ENCODE results near the gene CFAP54. TPM values are rescaled to one million over a fixed set of nuclear protein-coding genes. Genes with fewer than 3 reads are reported as not detected.

The CFAP54 gene
- total and polyA plus RNA-seq, 2 donors (not counting 1 experiment from before 2014, with no cell fraction given): 0.93 to 7.1 TPM

DNA sequence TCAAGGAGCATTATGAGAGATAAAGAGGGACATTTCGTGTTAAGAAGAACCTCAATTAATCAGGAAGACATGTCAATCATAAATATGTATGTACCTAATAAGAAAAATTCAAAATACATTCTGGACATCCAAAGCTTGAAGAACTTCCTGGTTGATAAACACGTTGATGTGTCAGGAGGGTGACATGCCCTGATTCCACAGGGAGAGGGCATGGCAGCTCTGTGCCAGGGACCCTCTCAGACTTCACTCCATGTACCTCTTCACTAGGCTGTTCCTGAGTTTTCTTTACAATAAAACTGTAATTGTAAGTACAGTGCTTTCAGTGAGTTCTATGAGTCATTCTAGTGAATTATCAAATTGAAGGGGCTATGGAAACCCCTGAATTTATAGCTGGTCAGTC lies 163.5 kb downstream of the CFAP54 start:
- DNase-seq (ENCODE audit: low read depth in 2 of 2): no peak
- H3K36me3 ChIP-seq (ENCODE audit: control insufficient read depth, insufficient read depth, low read length): no peaks in the 10 kb centered on the region
- H3K9me3 ChIP-seq (ENCODE audit: control insufficient read depth, insufficient read depth, low read depth, low read length): no peaks in the 10 kb centered on the region
- no peaks in the 10 kb centered on the region for H4K20me1 ChIP-seq (ENCODE audit: control insufficient read depth, extremely low read depth, insufficient read depth, low read length)
- H3K4me1 ChIP-seq (ENCODE audit: control insufficient read depth, extremely low read depth, insufficient read depth, low read length): no peaks in the 10 kb centered on the region
- H3K4me3 ChIP-seq (replicated peaks in 1 of 4; ENCODE audit: control extremely low read depth in 1 of 4, insufficient read depth in 1 of 4, low read depth in 3 of 4, low read length in 4 of 4): no peak overlapping the region
- no peak overlapping the region for H3K4me2 ChIP-seq (ENCODE audit: extremely low read depth, insufficient read depth, low read length)
- H3K27me3 ChIP-seq (ENCODE audit: control insufficient read depth, insufficient read depth, low read length): no peaks in the 10 kb centered on the region
- no peak overlapping the region for H2AFZ ChIP-seq (ENCODE audit: low read length)
- H3K79me2 ChIP-seq (ENCODE audit: control insufficient read depth, insufficient read depth, low read length): no peaks in the 10 kb centered on the region
- no peak overlapping the region for H3K9ac ChIP-seq (ENCODE audit: insufficient read depth, low read length)
- TF ChIP-seq, protein P1, sequence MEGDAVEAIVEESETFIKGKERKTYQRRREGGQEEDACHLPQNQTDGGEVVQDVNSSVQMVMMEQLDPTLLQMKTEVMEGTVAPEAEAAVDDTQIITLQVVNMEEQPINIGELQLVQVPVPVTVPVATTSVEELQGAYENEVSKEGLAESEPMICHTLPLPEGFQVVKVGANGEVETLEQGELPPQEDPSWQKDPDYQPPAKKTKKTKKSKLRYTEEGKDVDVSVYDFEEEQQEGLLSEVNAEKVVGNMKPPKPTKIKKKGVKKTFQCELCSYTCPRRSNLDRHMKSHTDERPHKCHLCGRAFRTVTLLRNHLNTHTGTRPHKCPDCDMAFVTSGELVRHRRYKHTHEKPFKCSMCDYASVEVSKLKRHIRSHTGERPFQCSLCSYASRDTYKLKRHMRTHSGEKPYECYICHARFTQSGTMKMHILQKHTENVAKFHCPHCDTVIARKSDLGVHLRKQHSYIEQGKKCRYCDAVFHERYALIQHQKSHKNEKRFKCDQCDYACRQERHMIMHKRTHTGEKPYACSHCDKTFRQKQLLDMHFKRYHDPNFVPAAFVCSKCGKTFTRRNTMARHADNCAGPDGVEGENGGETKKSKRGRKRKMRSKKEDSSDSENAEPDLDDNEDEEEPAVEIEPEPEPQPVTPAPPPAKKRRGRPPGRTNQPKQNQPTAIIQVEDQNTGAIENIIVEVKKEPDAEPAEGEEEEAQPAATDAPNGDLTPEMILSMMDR (conservative IDR thresholded peaks at IDR 0.05 in 1 of 2, IDR thresholded peaks at IDR 0.05 in 1 of 2; ENCODE audit: low read depth in 1 of 2, low read length in 2 of 2): no peak
- TF ChIP-seq EZH2 (IDR thresholded peaks at IDR 0.05; ENCODE audit: low read length, missing control alignments): no peak
- H3K27ac ChIP-seq (ENCODE audit: insufficient read depth, low read length): no peak overlapping the region

DNA sequence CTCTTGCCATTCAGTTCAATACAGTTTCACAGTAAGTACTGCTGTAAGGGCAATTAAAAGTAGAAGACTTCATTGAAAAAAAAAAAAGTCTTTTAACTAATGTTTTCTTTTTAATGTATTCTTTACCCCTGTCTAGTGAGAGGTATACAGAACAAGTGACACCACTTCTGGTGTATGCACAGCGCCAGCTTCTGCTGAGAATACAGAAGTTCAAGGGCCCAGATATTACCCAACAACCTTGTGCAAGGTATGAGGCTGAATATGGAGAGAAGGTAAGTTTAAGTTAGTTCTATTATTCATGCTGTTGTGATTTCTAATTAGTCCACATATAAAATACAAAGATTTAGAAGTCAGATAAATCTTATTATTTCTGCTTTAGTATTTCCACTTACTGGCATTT lies 168.7 kb downstream of the CFAP54 start:
- Histone ChIP-seq H3K9ac (ENCODE audit: insufficient read depth, low read length) (no peak overlapping the region), H3K9me3 (ENCODE audit: control insufficient read depth, insufficient read depth, low read depth, low read length) (no peaks in the 10 kb centered on the region), H3K36me3 (ENCODE audit: control insufficient read depth, insufficient read depth, low read length) (no peaks in the 10 kb centered on the region), H3K4me3 (replicated peaks in 1 of 4; ENCODE audit: control extremely low read depth in 1 of 4, insufficient read depth in 1 of 4, low read depth in 3 of 4, low read length in 4 of 4) (no peak overlapping the region), H3K27ac (ENCODE audit: insufficient read depth, low read length) (no peak overlapping the region), H2AFZ (ENCODE audit: low read length) (no peak overlapping the region), H3K79me2 (ENCODE audit: control insufficient read depth, insufficient read depth, low read length) (no peaks in the 10 kb centered on the region), H4K20me1 (ENCODE audit: control insufficient read depth, extremely low read depth, insufficient read depth, low read length) (no peaks in the 10 kb centered on the region), H3K4me1 (ENCODE audit: control insufficient read depth, extremely low read depth, insufficient read depth, low read length) (no peaks in the 10 kb centered on the region), H3K27me3 (ENCODE audit: control insufficient read depth, insufficient read depth, low read length) (no peaks in the 10 kb centered on the region), H3K4me2 (ENCODE audit: extremely low read depth, insufficient read depth, low read length) (no peak overlapping the region)
- no peak for TF ChIP-seq EZH2 (IDR thresholded peaks at IDR 0.05; ENCODE audit: low read length, missing control alignments)
- TF ChIP-seq, protein P1 (conservative IDR thresholded peaks at IDR 0.05 in 1 of 2, IDR thresholded peaks at IDR 0.05 in 1 of 2; ENCODE audit: low read depth in 1 of 2, low read length in 2 of 2): no peak
- no peak for DNase-seq (ENCODE audit: low read depth in 2 of 2)

DNA sequence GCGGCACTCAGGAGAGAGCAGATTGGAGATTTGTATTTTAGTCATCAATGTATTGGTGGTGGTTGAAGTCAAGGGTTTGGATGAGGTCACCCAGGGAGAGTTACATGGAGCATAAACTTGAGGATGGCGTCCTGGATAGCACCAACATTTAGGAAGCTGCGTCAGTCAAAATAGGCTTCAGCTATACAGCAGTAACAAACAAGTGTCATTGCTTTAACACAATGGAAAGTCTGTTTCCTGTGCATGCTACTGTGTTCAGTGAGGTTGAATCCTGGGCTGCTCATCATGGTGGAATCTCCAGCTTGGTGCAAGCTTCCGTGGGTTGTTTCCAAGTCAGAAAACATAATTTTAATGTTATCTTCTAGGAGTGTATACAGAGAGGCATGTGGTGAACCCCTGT lies 180.4 kb downstream of the CFAP54 start:
- Histone ChIP-seq H3K27ac (ENCODE audit: insufficient read depth, low read length) (no peak overlapping the region), H3K36me3 (ENCODE audit: control insufficient read depth, insufficient read depth, low read length) (no peaks in the 10 kb centered on the region), H3K4me1 (ENCODE audit: control insufficient read depth, extremely low read depth, insufficient read depth, low read length) (no peaks in the 10 kb centered on the region), H3K4me2 (ENCODE audit: extremely low read depth, insufficient read depth, low read length) (no peak overlapping the region), H3K4me3 (replicated peaks in 1 of 4; ENCODE audit: control extremely low read depth in 1 of 4, insufficient read depth in 1 of 4, low read depth in 3 of 4, low read length in 4 of 4) (no peak overlapping the region), H3K9ac (ENCODE audit: insufficient read depth, low read length) (no peak overlapping the region), H3K79me2 (ENCODE audit: control insufficient read depth, insufficient read depth, low read length) (no peaks in the 10 kb centered on the region), H4K20me1 (ENCODE audit: control insufficient read depth, extremely low read depth, insufficient read depth, low read length) (no peaks in the 10 kb centered on the region), H3K9me3 (ENCODE audit: control insufficient read depth, insufficient read depth, low read depth, low read length) (no peaks in the 10 kb centered on the region), H3K27me3 (ENCODE audit: control insufficient read depth, insufficient read depth, low read length) (no peaks in the 10 kb centered on the region), H2AFZ (ENCODE audit: low read length) (no peak overlapping the region)
- DNase-seq (ENCODE audit: low read depth in 2 of 2): no peak
- TF ChIP-seq, protein P1 (conservative IDR thresholded peaks at IDR 0.05 in 1 of 2, IDR thresholded peaks at IDR 0.05 in 1 of 2; ENCODE audit: low read depth in 1 of 2, low read length in 2 of 2): no peak
- no peak for TF ChIP-seq EZH2 (IDR thresholded peaks at IDR 0.05; ENCODE audit: low read length, missing control alignments)

Data from fibroblast of lung (primary cell).